NCI-H2227 (cell line): ENCODE data around the gene TMEM63A.
"Not testable (repeated sequence)": the region's sequence is repeated elsewhere in the genome, so short reads cannot be mapped to it uniquely, and the experiment has no call there.

ENCODE experiments used
- DNase-seq: peaks from one replicate; lab custom pipeline; 2025; ENCODE audit not compliant: unreplicated experiment; lab: John Stamatoyannopoulos, UW

The TMEM63A gene

GRCh38 chr1:225881959-225882693, at the start of gene TMEM63A:
Gene TMEM63A, minus strand, starts transcription at chr1:225882380. Its CDS starts 4,800 bp downstream, at chr1:225877580.
- peak; percentile 23 for DNase-seq

GRCh38 chr1:225931270-225932136, 49.3 kb upstream of the TMEM63A start:
- no peak for DNase-seq

- DNase-seq, result no peak
Measured at GRCh38 chr1:225930566-225930965, 48.4 kb upstream of the TMEM63A start.

- not testable (repeated sequence) for DNase-seq
Measured at GRCh38 chr1:225929462-225929861, 47.3 kb upstream of the TMEM63A start.

GRCh38 chr1:225928186-225929175, 46.3 kb upstream of the TMEM63A start:
- no peak for DNase-seq

GRCh38 chr1:225926551-225927113, 44.5 kb upstream of the TMEM63A start:
- DNase-seq, result no peak

- peak; percentile 98 for DNase-seq
Measured at GRCh38 chr1:225923692-225924555, 41.7 kb upstream of the TMEM63A start, which contains the start of gene PYCR2. Gene PYCR2, minus strand, starts transcription at chr1:225924250. Its CDS starts 140 bp downstream, at chr1:225924110.

- no peak for DNase-seq
Measured at GRCh38 chr1:225923381-225923691, 41.2 kb upstream of the TMEM63A start.

GRCh38 chr1:225921734-225922709, 39.8 kb upstream of the TMEM63A start:
- no peak for DNase-seq

- no peak for DNase-seq
Measured at GRCh38 chr1:225919906-225920305, 37.7 kb upstream of the TMEM63A start.

GRCh38 chr1:225918280-225918679, 36.1 kb upstream of the TMEM63A start:
- no peak for DNase-seq

GRCh38 chr1:225917536-225917935, 35.4 kb upstream of the TMEM63A start:
- no peak for DNase-seq

GRCh38 chr1:225917101-225917500, 34.9 kb upstream of the TMEM63A start:
- DNase-seq, result no peak

- DNase-seq, result peak; percentile 24
Measured at GRCh38 chr1:225915538-225915991, 33.4 kb upstream of the TMEM63A start.

- DNase-seq, result peak; percentile 6
Measured at GRCh38 chr1:225914947-225915346, 32.8 kb upstream of the TMEM63A start.

GRCh38 chr1:225914391-225914790, 32.2 kb upstream of the TMEM63A start:
- DNase-seq, result no peak

- DNase-seq, result no peak
Measured at GRCh38 chr1:225911191-225912130, 29.3 kb upstream of the TMEM63A start.
